ENCODE measurements around the gene PRKG1.
"Not testable (repeated sequence)": the region's sequence is repeated elsewhere in the genome, so short reads cannot be mapped to it uniquely, and the experiment has no call there.

PRKG1 gene

DNA sequence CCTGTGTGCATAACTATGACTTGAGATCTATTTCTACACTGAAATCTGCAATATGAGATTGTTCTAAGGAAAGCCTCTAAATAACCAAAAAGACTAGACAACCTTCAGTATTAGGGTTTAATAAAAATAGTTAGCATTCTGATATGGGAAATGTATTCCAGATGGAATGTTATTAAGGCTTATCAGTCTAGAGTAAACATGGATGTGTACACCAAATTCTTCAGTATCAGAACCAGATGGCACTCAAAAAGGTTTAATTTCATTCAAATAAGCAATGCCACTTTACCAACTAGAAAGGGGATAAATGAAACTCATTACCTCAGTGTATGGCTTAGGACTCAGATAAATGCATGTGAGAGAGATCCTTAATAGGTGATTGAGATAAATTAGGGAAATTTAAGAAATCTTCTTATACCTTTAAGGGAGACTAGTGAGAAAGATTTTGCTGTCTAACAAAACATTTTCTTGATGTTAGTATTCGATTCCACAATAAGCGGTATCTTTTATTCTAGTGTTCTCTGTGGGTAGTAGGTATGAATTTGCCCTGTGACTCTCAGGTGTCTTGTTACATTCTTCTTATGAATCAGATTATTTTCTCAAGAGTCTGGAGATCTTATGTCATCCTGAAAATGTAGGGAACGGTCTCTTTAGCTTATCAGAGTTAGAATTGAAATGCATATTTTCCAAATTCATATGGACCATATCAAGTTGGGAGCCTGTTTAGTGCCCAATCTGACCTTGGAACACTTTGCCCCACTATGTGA is 159.2 kb downstream of the PRKG1 start:
- no peak for DNase-seq

DNA sequence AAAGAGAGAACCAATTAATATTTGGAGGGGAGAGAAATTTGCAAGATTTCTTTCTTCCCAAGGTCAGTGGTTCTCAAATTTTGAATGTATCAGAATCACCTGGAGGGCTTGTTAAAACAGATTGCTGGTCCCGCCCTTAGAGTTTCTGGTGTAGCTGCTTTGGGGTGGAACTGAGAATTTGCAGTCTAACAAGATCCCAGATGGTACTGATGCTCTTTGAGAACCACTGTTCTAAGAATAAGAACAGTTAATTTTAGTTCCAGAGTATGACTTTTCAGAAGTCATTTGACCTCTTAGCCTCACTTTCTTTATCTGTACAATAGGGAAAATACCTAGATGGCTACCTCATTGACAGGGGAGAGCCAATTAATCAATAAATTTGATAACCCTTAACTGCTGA is 161.6 kb downstream of the PRKG1 start:
- DNase-seq, result no peak

DNA sequence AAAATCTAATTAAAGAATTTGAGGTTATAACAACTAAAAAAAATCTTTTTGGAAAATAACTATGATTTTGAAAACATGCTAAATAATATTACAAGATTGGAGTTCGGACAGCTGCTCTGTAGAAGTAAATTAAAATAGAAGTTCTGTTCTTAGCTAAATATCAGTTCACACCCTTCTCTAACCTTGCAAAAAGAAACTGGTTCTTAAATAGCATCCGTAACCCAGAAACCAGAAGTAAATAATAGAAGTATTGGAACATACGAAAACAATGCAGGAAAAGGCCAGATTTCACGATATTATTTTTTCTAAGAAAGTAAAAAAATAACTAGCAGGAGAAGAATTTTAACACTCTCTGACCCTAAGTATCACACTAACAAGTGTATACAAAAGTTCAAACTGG is 164.7 kb downstream of the PRKG1 start:
- DNase-seq, result no peak

DNA sequence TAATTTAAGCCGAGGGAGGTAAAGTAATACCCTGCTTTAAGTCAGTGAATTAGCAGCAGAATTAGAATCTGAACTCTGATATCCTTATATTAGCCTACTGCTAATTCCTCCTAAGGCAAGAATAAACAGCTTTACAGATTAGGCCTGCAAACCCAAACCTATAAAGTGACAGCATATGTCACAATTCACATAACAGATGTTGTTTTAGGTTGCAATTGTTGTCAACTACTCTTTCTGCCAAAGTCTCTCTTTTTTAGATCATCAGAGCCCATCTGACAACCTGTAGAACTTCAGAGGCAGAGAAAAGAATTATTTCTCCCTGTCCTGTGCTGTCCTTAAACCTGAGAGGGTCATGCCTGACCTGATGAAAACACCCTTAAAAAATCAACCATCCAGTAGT is 167.2 kb downstream of the PRKG1 start:
- DNase-seq, result no peak

DNA sequence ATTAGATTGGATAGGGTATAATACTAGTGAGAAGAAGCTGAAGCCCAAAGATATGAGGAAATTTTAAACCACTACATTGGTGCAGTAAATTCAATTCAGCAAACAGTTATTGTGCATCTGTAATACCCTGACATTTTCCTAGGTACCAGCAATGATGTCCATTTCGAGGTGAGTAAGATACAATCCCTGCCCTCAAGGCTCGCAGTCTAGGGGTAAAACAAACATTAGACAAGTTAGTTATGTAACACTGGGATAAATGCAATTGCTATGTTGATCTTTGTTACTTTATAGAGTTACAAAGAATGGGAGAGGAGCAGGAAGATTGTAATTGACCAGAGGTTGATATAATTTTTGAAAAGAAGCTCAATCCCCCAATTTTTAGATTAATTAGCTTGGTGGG is 168.1 kb downstream of the PRKG1 start:
- no peak for DNase-seq

DNA sequence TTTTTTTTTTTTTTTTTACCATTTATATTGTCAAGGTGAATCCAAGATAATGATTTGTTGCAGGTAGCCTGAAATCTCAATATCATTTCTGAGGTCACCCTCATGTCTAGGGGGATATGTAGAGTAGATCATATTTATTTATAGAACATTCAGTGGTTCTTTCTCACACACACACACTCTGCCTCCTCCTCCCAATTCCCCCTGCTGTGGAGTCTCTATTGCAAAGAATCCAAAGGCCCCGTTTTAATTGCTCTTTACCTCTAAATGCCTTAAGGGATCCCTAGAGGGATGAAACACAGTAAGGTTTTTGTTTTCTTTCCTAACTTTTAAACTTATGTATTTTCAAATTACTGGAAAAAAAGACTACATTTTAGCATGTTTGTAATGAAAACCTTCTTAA is 170.0 kb downstream of the PRKG1 start:
- no peak for DNase-seq

DNA sequence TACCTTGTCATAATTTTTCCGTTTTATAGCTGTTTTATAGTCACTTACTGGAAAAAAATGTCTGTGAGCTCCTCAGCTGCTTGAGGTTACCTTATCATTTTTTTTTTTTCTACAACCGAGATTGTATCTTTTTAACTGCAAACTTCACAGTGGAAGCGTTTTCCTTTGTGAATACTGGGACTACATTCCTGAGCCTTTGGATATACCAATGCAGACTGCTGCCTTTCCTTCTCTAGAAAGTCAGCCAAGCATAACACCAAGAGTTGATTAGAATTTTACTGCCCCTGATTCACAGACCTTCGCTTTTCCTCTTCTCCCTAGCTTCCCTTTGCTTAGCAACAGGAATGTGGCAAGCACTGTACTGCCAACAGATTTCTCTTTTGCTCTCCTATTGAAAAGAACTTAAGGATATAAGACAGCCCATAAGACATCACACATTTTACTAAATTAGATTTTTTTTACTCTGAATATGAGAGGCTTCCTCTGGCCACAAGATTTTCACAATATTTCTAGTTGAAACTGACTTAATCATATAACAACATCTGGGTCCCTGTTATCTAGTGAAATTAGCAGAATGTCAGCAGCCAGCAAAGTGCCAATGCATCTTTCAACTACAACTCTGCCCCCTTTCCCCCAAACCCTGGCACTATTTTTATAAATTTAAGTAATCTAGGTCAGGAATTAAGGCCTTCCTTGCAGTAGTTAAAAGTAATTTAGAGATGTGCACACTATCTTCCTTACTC is 170.6 kb downstream of the PRKG1 start:
- DNase-seq, result no peak

DNA sequence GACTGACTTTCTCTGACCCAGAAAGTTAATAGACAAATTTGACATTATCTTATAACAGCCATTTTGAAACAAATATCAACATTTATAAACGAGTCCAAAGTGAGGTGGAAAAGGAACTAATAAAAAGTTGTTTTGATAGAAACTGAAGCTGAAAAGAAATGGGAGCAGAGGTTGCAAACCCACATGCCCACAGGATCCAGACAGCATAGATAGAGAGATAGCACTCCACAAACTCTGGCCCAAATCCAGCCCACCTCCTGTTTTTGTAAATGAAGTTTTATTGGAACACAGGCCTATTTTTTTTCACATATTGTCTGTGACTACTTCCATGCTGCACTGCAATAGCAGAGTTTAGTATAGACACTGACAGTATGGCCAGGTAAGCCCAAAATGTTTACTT is 171.9 kb downstream of the PRKG1 start:
- no peak for DNase-seq

DNA sequence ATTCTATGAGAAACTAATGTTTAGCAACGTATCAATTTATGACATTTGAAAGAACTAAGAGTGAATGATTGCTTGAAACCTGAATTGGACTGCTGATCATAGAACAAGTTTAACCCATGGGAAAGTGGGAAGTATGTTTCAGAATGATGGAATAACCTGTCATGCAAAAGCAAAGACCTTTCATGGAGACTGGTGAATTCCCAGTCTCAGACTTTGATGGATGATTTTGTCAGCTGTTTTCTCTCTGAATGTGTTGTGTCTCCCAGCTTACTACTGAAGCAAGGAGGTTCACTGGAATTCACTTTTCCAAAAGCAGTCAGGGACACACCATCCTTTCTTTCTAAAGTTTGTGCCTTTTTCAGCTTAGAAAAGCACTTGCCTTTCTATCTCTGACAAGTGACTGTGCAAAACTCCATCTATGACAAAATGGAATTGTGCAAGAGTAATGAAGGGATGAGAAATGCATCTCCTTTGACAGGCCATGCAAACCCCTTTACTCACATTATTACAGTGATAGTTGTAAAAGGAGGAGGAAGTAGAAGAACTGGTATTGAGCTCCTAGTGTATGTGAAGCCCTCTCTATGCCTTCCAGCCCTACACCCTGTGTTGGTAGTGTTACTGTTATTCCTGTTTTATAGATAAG is 176.1 kb downstream of the PRKG1 start:
- DNase-seq, result no peak

DNA sequence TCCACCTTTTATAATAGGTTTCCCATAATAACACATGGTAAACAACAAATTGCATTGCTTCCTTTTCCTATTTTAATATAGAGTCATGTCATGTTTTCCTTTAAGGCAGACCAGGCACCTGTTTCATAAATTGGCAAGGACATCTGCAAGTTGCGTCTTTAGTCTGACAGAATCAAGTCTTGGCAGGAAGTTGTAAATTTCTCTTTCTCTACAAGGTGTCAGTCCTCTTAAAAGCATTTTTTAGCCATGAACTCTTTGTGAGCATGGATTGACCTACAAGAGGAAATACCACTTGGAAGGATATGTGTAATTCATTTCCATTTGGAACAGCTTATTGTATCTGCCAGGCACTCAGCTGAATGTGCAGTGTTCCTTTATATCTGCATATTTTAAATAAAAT is 176.8 kb downstream of the PRKG1 start:
- no peak for DNase-seq

DNA sequence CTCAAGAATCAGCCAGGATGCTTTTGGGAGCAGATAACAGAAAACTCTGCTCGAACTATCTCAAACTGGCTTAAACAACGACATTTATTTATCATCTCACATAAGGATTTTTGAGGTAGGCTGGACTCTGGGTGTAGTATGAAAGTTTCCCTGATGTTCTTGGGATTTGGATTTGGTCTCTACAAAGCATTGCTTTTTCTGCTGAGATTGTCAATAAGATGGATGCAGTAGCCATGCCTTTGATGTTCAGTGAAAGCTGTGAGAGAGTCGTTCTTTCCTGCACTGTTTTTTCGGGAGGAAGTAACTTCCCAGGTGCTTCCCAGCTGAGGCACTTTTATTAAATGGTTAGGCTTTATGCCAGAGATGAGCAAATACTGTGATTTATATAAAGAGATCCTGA is 181.1 kb downstream of the PRKG1 start:
- DNase-seq, result no peak

DNA sequence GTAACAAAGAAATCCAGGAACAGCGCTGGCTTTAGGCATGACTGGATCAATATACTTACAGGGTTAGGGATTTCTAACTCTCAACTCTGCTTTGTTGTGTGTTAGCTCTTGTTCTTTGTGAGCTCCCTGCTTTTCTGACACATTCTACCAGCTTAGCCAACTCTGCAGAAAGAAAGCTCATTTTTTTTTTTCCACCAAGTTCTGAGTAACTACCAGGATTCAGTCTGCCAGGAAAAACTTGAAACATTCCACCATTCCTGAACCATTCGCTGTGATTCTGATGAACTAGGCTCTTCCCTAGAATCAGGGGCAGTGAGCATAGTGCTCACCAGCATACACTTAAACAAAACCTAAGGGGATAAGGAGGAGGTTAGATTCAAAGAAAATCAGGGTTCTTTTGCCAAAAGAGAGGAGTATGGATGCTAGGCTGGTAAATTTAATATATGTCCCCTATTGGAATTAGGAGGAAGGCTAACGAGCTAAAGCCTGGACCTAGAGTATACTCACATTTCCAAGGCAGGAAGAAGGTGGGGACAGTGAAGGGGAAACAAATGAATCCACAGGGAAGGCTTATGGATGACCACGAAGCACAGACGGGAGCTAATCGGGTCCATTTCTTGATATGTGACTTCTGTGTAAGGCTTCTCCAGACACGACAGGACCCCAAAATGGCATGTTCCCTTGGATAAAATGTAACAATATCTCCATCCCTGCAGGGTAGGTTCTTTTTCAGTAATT is 183.4 kb downstream of the PRKG1 start:
- DNase-seq, result no peak

DNA sequence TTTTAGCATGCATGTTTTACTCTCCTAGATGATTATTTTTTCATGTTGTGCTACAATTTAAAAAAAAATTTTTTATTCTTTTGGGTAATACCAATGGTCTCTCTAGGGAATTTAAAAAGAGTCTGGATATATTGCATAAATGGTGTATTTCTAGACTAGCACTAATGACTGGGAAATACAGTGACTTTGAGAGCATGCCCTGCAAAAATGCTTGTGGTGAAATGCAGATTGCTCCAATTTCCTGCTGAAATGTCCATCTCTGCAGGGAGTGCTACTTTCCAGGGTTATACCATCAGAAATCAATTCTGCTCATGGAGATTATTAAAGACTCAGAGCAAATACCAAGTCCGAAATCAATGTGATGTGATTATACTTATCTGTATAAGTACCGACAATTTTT is 186.1 kb downstream of the PRKG1 start:
- DNase-seq, result no peak

DNA sequence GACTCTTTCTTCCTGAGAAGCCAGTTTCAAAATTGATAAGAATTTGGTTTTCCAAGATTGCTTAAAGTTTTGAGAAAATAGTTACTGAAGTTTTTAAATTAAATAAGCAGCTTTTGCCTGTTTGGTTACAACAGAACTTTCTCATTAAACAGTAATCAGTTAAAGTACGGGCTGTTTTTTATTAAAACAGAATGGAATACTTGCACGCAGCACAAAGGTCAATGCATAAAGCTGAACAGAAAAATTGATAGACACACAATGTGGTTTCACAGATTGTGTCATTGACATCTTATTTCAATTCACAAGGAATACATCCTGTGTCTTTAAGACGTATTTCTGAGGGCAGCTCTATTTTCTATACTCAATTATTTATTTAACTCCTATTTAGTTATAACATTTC is 192.2 kb downstream of the PRKG1 start:
- no peak for DNase-seq

DNA sequence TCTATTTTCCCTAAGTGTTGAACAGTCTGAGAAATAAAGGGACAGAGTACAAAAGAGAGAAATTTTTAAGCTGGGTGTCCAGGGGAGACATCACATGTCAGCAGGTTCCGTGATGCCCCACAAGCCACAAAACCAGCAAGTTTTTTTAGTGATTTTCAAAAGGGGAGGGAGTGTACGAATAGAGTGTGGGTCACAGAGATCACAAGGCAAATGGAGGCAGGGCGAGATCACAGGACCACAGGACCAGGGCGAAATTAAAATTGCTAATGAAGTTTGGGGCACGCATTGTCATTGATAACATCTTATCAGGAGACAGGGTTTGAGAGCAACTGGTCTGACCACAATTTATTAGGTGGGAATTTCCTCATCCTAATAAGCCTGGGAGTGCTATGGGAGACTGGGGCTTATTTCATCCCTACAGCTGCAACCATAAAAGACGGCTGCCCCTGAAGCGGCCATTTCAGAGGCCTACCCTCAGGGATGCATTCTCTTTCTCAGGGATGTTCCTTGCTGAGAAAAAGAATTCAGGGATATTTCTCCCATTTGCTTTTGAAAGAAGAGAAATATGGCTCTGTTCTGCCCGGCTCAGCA is 193.8 kb downstream of the PRKG1 start:
- not testable (repeated sequence) for DNase-seq

DNA sequence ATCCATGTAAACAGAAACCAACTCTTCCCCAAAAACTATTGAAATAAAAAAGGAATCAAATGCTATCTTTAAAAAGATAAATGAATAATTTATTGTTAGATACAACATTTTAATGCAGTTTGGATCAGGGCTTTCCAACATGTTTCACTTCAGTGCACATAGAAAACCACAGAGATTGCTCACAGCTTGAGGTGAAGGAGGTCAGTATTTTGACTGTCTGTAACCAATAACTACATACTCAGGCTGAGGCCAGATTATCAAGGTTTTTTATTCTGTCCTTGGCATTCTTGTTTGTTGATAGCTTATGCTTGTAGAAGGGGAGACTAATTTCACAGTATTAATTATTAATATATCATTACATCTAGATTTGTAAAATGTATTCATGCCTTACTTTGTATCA is 195.5 kb downstream of the PRKG1 start:
- no peak for DNase-seq

DNA sequence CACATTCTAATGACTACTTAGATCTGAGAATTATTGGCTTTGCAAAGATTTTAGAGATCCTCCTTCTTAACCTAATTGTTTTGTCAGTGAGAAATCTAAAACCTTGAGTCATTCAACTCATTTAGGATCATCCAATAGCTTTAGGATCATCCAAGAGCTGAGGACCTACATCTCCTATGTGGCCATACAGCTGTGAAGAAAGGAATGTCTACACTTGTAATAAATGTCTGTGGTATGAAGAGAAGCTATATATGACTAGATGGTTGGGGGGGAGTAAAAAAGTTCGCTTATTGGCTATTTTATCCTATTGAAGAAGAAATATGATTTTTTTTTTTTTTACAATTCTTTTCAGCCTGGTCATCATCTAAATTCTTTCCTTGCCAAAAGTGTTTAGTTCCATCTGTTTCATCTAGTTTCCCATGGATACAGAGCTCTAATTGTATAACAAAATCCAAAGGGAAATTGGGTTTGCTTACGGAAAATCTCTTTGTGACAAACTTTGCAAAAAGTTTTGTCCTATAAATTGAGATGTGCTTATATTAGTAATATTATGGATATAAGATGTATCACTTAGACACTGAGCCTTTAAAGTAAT is 196.7 kb downstream of the PRKG1 start:
- DNase-seq, result no peak

DNA sequence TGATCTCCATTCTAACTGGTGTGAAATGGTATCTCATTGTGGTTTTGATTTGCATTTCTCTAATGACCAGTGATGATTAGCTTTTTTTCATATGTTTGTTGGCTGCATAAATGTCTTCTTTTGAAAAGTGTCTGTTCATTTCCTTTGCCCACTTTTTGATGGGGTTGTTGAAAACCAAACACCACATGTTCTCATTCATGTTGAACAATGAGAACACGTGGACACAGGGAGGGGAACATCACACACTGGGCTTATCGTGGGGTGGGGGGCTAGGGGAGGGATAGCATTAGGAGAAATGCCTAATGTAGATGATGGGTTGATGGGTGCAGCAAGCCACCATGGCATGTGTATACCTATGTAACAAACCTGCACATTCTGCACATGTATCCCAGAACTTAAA is 197.8 kb downstream of the PRKG1 start:
- DNase-seq, result not testable (repeated sequence)

DNA sequence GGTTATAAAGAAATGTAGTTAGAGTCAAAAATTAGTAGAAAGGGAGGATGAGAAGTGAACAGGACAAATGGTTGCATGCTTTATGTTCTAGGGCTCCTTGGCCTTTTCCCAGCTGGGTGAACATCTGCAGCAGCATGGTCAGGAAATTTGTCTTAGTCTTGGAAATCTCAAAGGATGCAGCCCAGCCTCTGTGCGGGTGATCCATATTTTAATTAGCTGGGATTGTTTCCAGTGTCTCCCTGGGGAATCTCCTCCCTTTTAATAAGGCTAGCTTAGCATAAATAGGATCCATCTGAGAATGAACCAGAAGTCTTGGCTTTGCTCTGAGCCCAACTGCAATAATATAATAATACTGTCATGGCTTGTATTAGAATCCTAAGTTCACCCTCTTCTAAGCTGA is 198.3 kb downstream of the PRKG1 start:
- no peak for DNase-seq

DNA sequence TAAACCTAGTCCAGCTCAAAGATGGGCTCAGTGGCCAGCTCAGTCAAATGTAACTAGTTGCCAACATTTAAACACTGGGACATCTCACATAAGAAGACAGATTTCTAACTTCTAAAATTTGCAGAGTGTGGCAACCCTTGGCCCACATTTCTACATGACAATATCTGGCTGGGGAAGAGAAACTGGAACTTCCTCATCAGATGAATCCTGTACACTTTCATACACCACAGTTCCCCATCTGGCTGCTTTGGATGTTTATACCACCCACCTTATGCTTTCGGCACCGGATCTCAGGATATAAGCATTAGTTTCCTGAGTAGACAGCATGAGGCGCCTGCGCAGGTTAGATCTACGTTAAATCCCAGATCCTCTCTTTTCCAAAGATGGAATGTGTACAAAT is 199.3 kb downstream of the PRKG1 start:
- DNase-seq, result no peak

DNA sequence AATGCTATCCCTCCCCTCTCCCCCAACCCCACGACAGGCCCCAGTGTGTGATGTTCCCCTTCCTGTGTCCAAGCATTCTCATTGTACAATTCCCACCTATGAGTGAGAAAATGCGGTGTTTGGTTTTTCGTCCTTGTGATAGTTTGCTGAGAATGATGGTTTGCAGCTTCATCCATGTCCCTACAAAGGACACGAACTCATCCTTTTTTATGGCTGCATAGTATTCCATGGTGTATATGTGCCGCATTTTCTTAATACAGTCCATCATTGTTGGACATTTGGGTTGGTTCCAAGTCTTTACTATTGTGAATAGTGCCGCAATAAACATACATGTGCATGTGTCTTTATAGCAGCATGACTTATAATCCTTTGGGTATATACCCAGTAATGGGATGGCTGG is 201.8 kb downstream of the PRKG1 start:
- not testable (repeated sequence) for DNase-seq

DNA sequence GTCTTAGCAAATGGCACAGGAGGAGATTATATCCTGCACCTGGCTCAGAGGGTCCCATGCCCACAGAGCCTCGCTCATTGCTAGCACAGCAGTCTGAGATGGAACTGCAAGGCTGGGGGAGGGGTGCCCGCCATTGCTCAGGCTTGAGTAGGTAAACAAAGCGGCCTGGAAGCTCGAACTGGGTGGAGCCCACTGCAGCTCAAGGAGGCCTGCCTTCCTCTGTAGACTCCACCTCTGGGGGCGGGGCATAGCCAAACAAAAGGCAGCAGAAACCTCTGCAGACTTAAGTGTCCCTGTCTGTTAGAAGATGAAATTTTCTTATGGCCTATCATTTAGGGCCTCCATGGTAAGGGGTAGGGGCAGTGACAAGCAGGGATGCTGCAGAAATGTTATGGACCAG is 207.1 kb downstream of the PRKG1 start:
- DNase-seq, result not testable (repeated sequence)

DNA sequence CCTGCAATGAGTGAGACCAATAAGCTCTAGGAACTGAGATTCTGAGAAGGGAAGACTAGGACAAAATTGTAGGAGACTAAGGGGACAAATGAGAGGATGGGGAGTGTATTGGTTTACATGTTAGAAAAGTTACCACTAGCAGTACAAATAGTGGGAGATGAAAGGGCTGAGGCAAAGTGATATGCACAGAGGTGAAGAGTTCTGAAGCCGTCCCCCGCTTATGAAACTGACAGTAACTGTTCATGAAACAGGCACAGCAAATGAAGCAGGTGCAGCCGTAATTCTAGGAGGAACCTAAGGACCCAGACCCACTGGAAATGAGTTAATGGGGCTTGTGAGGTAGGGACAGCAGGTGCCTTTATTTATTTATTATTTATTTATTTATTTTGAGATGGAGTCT is 211.3 kb downstream of the PRKG1 start:
- no peak for DNase-seq

Measured in activated naive CD4-positive, alpha-beta T cell treated with Interleukin-2 at 50 U/mL for 16 hours (primary cell).